ENCODE measurements around the gene C1S.

- no peak for TF ChIP-seq POLR2A (IDR thresholded peaks at IDR 0.05; ENCODE audit: low read depth, low read length)
- no peak for TF ChIP-seq MAZ (IDR thresholded peaks at IDR 0.05; ENCODE audit: borderline replicate concordance, low read depth, low read length)
- TF ChIP-seq, protein P1, sequence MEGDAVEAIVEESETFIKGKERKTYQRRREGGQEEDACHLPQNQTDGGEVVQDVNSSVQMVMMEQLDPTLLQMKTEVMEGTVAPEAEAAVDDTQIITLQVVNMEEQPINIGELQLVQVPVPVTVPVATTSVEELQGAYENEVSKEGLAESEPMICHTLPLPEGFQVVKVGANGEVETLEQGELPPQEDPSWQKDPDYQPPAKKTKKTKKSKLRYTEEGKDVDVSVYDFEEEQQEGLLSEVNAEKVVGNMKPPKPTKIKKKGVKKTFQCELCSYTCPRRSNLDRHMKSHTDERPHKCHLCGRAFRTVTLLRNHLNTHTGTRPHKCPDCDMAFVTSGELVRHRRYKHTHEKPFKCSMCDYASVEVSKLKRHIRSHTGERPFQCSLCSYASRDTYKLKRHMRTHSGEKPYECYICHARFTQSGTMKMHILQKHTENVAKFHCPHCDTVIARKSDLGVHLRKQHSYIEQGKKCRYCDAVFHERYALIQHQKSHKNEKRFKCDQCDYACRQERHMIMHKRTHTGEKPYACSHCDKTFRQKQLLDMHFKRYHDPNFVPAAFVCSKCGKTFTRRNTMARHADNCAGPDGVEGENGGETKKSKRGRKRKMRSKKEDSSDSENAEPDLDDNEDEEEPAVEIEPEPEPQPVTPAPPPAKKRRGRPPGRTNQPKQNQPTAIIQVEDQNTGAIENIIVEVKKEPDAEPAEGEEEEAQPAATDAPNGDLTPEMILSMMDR (conservative IDR thresholded peaks at IDR 0.05; ENCODE audit: low read depth, low read length) = no peak
- TF ChIP-seq RFX5 (IDR thresholded peaks at IDR 0.05; ENCODE audit: low read depth, low read length) = no peak
- TF ChIP-seq MAFK (IDR thresholded peaks at IDR 0.05; ENCODE audit: low read depth, low read length) = no peak
- no peak for TF ChIP-seq RCOR1 (IDR thresholded peaks at IDR 0.05; ENCODE audit: insufficient replicate concordance, low read length)
- TF ChIP-seq, protein P2, sequence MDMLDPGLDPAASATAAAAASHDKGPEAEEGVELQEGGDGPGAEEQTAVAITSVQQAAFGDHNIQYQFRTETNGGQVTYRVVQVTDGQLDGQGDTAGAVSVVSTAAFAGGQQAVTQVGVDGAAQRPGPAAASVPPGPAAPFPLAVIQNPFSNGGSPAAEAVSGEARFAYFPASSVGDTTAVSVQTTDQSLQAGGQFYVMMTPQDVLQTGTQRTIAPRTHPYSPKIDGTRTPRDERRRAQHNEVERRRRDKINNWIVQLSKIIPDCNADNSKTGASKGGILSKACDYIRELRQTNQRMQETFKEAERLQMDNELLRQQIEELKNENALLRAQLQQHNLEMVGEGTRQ (IDR thresholded peaks at IDR 0.05; ENCODE audit: low read depth, low read length) = no peak
- no peak for TF ChIP-seq RAD21 (IDR thresholded peaks at IDR 0.05; ENCODE audit: low read length)
Measured at GRCh38 chr12:7109572-7109920, 49.0 kb downstream of the C1S start.

Data from IMR-90 (cell line).